Measurements from ENCODE around the gene ACBD6.
"Not testable (repeated sequence)": the region's sequence is repeated elsewhere in the genome, so short reads cannot be mapped to it uniquely, and the experiment has no call there.

The ACBD6 gene

GRCh38 chr1:180412583-180412982 lies 89.8 kb downstream of the ACBD6 start:
- DNase-seq = no peak

- not testable (repeated sequence) for DNase-seq
These were observed 94.2 kb downstream of the ACBD6 start for GRCh38 chr1:180408128-180408527.

- DNase-seq = no peak
These were observed 95.3 kb downstream of the ACBD6 start for GRCh38 chr1:180407051-180407450.

DNA sequence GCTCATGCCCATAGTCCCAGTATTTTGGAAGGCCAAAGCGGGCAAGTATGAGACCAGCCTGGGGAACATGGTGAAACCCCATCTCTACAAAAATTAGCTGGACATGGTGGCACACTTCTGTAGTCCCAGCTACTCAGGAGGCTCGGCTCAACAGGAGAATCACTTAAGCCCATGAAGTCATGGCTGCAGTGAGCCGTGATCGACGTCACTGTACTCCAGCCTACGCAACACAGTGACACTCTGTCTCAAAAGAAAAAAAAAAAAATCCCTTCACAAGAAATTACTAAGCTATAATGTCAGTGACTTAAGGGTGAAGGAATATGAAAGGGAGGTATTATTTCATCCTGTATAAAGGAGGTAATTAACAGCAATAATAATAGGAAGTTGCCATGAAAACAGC lies 99.8 kb downstream of the ACBD6 start:
- DNase-seq = no peak

DNA sequence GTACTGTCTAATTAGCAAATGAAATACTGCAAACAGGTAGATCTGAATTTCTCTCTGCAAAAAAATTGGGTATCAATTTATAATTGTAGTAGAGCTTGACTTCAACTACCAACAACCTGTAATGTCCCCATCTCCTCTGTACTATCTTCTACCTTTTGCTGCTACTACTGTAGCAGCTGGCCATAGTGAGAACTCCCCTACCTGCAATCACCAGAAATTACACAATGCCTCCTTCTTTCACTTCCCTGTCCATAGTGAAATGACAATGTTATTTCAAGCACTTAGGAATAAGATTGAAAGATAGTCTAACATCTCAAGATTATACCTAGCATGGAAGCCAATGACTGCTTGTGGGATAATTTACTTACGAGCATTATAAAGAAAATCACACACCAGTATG lies 100.4 kb downstream of the ACBD6 start:
- DNase-seq = no peak

DNA sequence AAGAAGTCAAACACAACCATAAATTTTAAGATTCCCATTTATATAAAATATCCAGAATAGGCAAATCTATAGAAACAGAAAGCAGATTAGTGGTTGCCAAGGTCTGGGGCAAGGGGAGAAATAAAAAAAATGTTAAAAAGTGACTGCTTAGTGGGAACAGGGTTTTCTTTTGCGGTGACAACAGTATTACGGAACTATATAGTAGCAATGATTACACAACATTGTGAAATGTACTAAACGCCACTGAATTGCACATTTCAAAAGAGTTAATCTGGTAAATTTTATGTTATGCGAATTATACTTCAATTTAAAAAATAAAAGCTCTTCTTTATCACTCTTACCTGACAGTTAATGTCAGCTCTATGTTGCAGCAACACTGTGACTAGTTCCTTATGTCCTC lies 105.2 kb downstream of the ACBD6 start:
- DNase-seq = no peak

- no peak for DNase-seq
These were observed 109.8 kb downstream of the ACBD6 start for GRCh38 chr1:180392427-180393145.

DNA sequence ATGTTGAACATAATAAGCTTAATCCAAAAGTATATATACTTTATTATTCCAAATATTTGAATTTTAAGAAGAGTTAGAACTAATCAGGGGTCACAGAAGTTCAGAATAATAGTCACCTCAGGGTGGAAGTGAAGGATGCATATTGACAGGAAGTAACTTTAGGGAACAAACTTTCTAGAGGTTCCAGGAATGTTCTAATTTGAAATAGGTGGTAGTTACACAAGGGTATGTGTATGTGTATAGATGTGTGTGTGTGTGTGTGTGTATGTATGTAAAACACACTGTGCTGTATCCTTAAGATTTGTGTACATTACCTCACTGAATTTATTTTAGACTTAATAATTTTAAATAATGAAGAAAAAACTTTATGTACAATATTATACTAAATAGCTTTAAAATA lies 110.4 kb downstream of the ACBD6 start:
- DNase-seq = no peak

DNA sequence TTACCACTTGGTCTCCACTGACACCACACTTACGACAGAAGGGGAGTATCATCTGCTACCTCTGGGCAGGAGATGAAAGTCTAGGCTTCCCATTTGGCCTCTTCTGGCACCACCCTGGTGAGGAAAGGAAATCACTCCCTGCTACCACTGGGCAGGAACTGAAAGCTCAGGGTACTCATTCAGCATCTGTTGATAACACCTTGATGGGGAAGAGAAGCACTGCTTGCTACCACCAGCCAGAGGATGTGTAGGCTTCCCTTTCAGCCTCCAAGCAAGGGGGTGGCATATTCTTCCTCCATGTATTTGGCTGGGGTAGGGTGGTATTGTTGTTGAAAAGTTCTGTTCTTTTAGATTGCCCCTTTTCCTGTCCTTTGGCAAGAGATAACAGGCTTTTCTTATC lies 115.0 kb downstream of the ACBD6 start:
- DNase-seq = no peak

GRCh38 chr1:180386745-180387367 lies 115.5 kb downstream of the ACBD6 start:
- DNase-seq = no peak

GRCh38 chr1:180385144-180385543 lies 117.2 kb downstream of the ACBD6 start:
- no peak for DNase-seq

GRCh38 chr1:180384286-180385005 lies 117.9 kb downstream of the ACBD6 start:
- DNase-seq = no peak

- DNase-seq = no peak
These were observed 119.9 kb downstream of the ACBD6 start for GRCh38 chr1:180382326-180383115.

DNA sequence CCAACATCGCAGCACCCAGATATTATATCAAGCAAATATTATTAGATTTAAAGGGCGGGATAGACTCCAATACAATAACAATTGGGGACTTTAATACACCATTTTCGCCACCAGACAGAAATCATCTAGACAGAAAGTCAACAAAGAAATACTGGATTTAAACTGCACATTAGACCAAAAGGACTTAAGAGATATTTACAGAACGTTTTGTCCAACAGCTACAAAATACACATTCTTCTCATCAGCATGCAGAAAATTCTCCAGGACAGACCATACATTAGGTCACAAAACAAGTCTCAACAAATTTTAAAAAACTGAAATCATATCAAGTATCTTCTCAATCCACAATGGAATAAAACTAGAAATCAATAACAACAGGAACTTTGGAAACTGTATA lies 121.2 kb downstream of the ACBD6 start:
- no peak for DNase-seq

DNA sequence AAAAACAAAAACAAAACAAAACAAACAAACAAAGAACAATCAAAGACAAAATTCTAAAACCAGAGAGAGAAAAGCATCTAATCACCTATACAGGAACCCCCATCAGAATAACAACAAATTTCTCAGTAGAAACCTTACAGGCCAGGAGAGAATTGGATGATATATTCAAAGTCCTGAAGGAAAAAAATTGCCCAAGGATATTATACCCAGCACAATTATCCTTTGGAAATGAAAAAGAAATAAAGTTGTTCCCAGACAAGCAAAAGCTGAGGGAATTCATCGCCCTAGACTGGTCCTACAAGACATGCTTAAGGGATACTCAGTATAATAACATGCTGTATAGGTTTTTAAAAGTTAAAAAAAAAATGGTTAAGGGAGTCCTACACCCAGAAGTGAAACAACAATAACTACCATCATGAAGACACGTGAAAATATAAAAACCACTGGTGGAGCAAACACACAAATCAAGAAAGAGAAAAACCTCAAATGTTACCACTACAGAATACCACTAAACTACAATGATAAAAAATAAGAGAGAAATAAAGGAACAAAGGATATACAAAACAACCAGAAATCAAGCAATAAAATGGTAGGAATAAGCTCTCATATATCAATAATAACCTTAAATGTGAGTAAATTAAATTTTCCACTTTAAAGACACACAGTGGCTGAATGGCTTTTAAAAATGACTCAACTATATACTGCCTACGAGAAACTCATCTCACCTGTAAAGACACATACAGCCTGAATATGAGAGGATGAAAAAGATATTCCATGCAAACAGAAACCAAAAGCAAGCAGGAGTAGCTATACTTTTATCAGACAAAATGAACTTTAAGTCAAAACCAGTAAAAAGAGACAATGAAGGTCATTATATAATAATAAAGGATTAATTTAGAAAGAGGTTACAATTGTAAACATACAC lies 121.9 kb downstream of the ACBD6 start:
- DNase-seq = no peak

- no peak for DNase-seq
These were observed 125.6 kb downstream of the ACBD6 start for GRCh38 chr1:180376800-180377199.

DNA sequence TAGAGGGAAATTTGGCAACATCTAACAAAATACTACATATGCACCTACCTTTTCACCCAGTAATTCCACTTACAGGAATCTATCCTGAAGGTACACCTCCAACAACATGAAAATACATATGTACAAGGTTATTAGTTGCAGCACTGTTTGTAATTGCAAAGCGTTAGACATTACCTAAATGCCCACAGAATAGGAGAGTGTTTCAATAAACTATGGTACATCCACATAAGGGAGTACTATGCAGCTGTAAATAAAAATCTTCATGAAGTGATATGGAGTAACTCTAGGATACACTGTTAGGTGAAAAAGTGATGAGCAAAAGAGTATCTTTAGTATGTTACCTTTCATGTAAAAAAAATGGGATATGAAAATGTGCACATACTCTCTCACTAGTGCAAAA lies 126.1 kb downstream of the ACBD6 start:
- no peak for DNase-seq

GRCh38 chr1:180372728-180373127 lies 129.6 kb downstream of the ACBD6 start:
- no peak for DNase-seq

DNA sequence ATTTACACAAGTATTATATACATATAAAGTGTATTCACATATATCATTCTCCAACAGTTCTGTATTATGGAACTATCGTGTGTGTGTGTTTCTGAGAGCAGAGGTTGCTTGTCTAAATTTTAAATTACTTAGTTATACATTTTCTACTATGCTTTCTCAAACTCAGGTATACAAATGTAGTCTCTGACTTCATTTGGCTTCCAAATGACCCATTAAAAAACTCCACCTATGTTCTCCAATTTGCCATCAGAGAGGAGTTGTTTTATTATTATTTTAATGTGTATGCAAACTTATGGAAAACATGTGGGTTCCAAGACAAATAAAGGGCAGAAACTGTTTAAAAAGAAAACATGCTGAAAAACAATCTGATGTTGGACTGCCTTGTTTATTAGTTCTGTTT lies 131.8 kb downstream of the ACBD6 start:
- no peak for DNase-seq

DNA sequence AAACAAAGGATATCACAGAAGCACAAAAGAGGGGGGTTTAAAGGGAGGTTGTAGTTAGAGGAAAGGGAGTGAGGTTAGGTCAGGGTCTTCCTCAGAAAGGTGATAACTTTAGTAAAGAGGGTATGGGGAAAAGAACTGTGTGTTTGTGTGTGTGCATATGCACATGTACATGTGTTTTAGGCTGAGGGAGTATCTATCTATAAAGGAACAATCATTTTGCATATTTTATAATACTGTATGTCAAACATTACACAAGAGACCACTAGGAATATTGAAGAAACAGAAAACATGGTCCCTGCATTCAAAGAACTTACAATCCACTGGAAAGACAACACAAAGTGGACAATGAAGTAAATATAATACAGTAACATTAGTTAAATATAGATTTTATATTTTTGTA lies 132.2 kb downstream of the ACBD6 start:
- no peak for DNase-seq

- no peak for DNase-seq
These were observed 133.3 kb downstream of the ACBD6 start for GRCh38 chr1:180369061-180369460.

- DNase-seq = no peak
These were observed 135.9 kb downstream of the ACBD6 start for GRCh38 chr1:180366371-180367068.
